Calu3 (cell line): ENCODE data around the gene LINC01488. TPM values are rescaled to one million over a fixed set of nuclear protein-coding genes. Genes with fewer than 3 reads are reported as not detected.

Source experiments
- BruUV-seq: library from RNA; stranded (reverse); fragments of 400-500 nt; replicated peaks from 2 replicates; lab custom pipeline; 2021; lab: Mats Ljungman, UMichigan
- CTCF ChIA-PET: fragments of 300-600 bp; sonication (Branson Sonifier 250); formaldehyde crosslinking; loops from one replicate; lab custom pipeline; 2022; ENCODE audit warnings: antibody characterized with exemption; lab: Charles Lee
- DNase-seq: peaks from one replicate; pipeline ENCODE4 v3.0.0; 2022
- H3K27ac Mint-ChIP-seq: one replicate; pipeline ENCODE4 v1.8.0; 2022; ENCODE audit warnings: mixed read lengths; ENCODE audit not compliant: unreplicated experiment
- H3K27me3 Mint-ChIP-seq: one replicate; pipeline ENCODE4 v1.8.0; 2022; ENCODE audit warnings: mixed read lengths; ENCODE audit not compliant: unreplicated experiment
- H3K36me3 Mint-ChIP-seq: one replicate; pipeline ENCODE4 v1.8.0; 2022; ENCODE audit warnings: mild to moderate bottlenecking, moderate library complexity, mixed read lengths; ENCODE audit not compliant: insufficient read depth, unreplicated experiment
- H3K4me1 Mint-ChIP-seq: one replicate; pipeline ENCODE4 v1.8.0; 2022; ENCODE audit warnings: mild to moderate bottlenecking, low read depth, mixed read lengths; ENCODE audit not compliant: unreplicated experiment
- H3K4me3 Mint-ChIP-seq: one replicate; pipeline ENCODE4 v1.8.0; 2022; ENCODE audit warnings: mild to moderate bottlenecking, low read depth, moderate library complexity, mixed read lengths; ENCODE audit not compliant: unreplicated experiment
- H3K9me3 Mint-ChIP-seq: one replicate; pipeline ENCODE4 v1.8.0; 2022; ENCODE audit warnings: low read depth, mixed read lengths; ENCODE audit not compliant: unreplicated experiment
- CTCF ChIP-seq: fragments of 200-600 bp; IDR thresholded peaks from one replicate; pipeline ENCODE4 v1.8.0; 2022; ENCODE audit warnings: antibody characterized with exemption; ENCODE audit not compliant: unreplicated experiment
- intact Hi-C: fragments of 100-400 bp; cut with micrococcal nuclease; formaldehyde crosslinking; loops from one replicate; pipeline ENCODE4 v1.10.0; 2022; ENCODE audit not compliant: unreplicated experiment
- total RNA-seq: library from RNA; stranded (reverse); gene quantifications from 2 replicates; pipeline ENCODE4 v1.2.3, GENCODE V29; 2022

Gene LINC01488
- total RNA-seq, 1 experiment from 2014 or later = not detected

GRCh38 chr11:69443968-69444364 lies 37.5 kb upstream of the LINC01488 start:
- Mint-ChIP-seq H3K9me3 (no peaks in the 10 kb centered on the region), H3K4me1 (peaks cover 44% of the 10 kb centered on the region), H3K27me3 (no peaks in the 10 kb centered on the region), H3K36me3 (peaks cover 25% of the 10 kb centered on the region), H3K4me3 (no peak overlapping the region), H3K27ac (no peak overlapping the region)
- CTCF ChIA-PET = no interaction called here
- DNase-seq = no peak
- BruUV-seq = no TSS peak
- TF ChIP-seq CTCF = no peak
- intact Hi-C loops = loop anchor here (5.0 kb wide), 2 partner anchors 147 to 198 kb away; partner anchors contain the start of gene CCND1

DNA sequence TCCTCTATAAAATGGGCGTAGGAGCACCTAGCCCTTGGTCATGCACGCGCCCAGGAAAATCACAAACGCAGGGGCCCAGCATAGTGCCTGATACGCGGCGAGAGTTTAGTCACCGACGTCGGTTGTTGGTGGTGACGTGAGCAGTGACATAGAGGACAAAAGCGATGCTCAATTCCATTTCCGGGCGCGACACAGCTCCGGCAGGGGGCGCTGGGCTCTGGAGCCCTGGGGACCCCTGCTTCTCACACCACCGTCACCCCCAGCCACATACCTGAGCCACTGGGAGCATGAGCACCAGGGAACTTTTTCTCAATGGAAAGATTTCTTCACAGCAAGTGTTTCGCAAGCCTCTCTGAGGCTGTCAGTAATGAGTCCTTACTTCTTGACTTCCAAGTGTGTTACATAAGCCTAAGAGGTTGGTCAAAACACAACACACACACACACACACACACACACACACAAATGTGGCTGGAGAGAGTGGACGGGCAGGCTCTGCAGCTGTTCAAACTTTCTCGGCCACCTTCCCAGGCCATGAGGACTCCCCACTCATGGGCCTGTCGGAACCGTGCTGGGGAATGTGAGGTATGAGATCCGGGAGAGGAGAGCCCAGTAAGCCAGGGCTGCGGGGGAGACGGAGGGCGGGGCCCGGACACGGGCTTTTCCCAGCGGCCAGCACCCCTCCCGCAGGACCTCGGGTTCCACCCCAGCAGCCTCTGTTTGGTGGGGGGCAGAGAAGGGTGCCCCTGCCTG lies 36.9 kb upstream of the LINC01488 start:
- H3K9me3 Mint-ChIP-seq = no peaks in the 10 kb centered on the region
- H3K4me1 Mint-ChIP-seq = peaks cover 44% of the 10 kb centered on the region
- no peaks in the 10 kb centered on the region for H3K27me3 Mint-ChIP-seq
- intact Hi-C loops = loop anchor here (5.0 kb wide), 2 partner anchors 147 to 198 kb away; partner anchors contain the start of gene CCND1
- H3K36me3 Mint-ChIP-seq = peaks cover 25% of the 10 kb centered on the region
- H3K4me3 Mint-ChIP-seq = no peak overlapping the region
- BruUV-seq = no TSS peak
- H3K27ac Mint-ChIP-seq = peak overlapping the region; percentile 40
- TF ChIP-seq CTCF = no peak
- peak; percentile 53 for DNase-seq
- CTCF ChIA-PET = no interaction called here

GRCh38 chr11:69445131-69445470 lies 36.4 kb upstream of the LINC01488 start:
- H3K9me3 Mint-ChIP-seq = no peaks in the 10 kb centered on the region
- CTCF ChIA-PET = no interaction called here
- no peak for TF ChIP-seq CTCF
- no peak for DNase-seq
- H3K27me3 Mint-ChIP-seq = no peaks in the 10 kb centered on the region
- H3K27ac Mint-ChIP-seq = no peak overlapping the region
- no TSS peak for BruUV-seq
- H3K4me1 Mint-ChIP-seq = peaks cover 49% of the 10 kb centered on the region
- no peak overlapping the region for H3K4me3 Mint-ChIP-seq
- H3K36me3 Mint-ChIP-seq = peaks cover 25% of the 10 kb centered on the region
- intact Hi-C loops = no loop called here

- peaks cover 49% of the 10 kb centered on the region for H3K4me1 Mint-ChIP-seq
- peaks cover 25% of the 10 kb centered on the region for H3K36me3 Mint-ChIP-seq
- no peak overlapping the region for H3K4me3 Mint-ChIP-seq
- BruUV-seq = no TSS peak
- no peak for TF ChIP-seq CTCF
- DNase-seq = no peak
- peaks cover 2% of the 10 kb centered on the region for H3K9me3 Mint-ChIP-seq
- CTCF ChIA-PET = no interaction called here
- H3K27me3 Mint-ChIP-seq = peaks cover 7% of the 10 kb centered on the region
- intact Hi-C loops = no loop called here
- H3K27ac Mint-ChIP-seq = peak overlapping the region; percentile 51
Observed at GRCh38 chr11:69446108-69446507, 35.4 kb upstream of the LINC01488 start.
